Measurements from ENCODE around the gene GABRG3. TPM values are rescaled to one million over a fixed set of nuclear protein-coding genes. Genes with fewer than 3 reads are reported as not detected.

The GABRG3 gene
- total RNA-seq, 1 donor from 2014 or later = 0.54 TPM

GRCh38 chr15:27219636-27220035 is 248.7 kb downstream of the GABRG3 start:
- Histone ChIP-seq H3K4me3 (ENCODE audit: insufficient read depth, low read depth, low read length) (no peak overlapping the region), H3K4me1 (ENCODE audit: insufficient read depth, low read length) (peaks cover 10% of the 10 kb centered on the region), H3K27ac (ENCODE audit: low read depth, low read length) (no peak overlapping the region), H3K27me3 (ENCODE audit: insufficient read depth, low read length) (no peaks in the 10 kb centered on the region), H3K4me2 (ENCODE audit: low read length) (no peak overlapping the region), H2AFZ (ENCODE audit: low read depth, low read length) (no peak overlapping the region), H4K20me1 (ENCODE audit: insufficient read depth, low read length) (no peaks in the 10 kb centered on the region), H3K9me3 (ENCODE audit: insufficient read depth, low read depth, low read length) (no peaks in the 10 kb centered on the region), H3K79me2 (ENCODE audit: insufficient read depth, low read length) (no peaks in the 10 kb centered on the region), H3K9ac (ENCODE audit: low read length) (no peak overlapping the region), H3K36me3 (ENCODE audit: insufficient read depth, low read length) (no peaks in the 10 kb centered on the region)
- no peaks in the 10 kb centered on the region for H3K27me3 Mint-ChIP-seq (ENCODE audit: low read depth, unreplicated experiment)
- FAIRE-seq (no peak), DNase-seq (ENCODE audit: low read depth) (no peak)
- H3K36me3 Mint-ChIP-seq (ENCODE audit: low read depth, unreplicated experiment) = no peaks in the 10 kb centered on the region
- H3K4me3 Mint-ChIP-seq (ENCODE audit: unreplicated experiment) = no peak overlapping the region
- H3K9me3 Mint-ChIP-seq (ENCODE audit: unreplicated experiment) = peaks cover 2% of the 10 kb centered on the region
- no peak overlapping the region for H3K27ac Mint-ChIP-seq (ENCODE audit: unreplicated experiment)
- TF ChIP-seq, protein P1, sequence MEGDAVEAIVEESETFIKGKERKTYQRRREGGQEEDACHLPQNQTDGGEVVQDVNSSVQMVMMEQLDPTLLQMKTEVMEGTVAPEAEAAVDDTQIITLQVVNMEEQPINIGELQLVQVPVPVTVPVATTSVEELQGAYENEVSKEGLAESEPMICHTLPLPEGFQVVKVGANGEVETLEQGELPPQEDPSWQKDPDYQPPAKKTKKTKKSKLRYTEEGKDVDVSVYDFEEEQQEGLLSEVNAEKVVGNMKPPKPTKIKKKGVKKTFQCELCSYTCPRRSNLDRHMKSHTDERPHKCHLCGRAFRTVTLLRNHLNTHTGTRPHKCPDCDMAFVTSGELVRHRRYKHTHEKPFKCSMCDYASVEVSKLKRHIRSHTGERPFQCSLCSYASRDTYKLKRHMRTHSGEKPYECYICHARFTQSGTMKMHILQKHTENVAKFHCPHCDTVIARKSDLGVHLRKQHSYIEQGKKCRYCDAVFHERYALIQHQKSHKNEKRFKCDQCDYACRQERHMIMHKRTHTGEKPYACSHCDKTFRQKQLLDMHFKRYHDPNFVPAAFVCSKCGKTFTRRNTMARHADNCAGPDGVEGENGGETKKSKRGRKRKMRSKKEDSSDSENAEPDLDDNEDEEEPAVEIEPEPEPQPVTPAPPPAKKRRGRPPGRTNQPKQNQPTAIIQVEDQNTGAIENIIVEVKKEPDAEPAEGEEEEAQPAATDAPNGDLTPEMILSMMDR (IDR thresholded peaks at IDR 0.05; ENCODE audit: insufficient read depth, low read depth, low read length) = no peak
- TF ChIP-seq EZH2 (IDR thresholded peaks at IDR 0.05; ENCODE audit: insufficient read depth, low read length) = no peak
- peaks cover 5% of the 10 kb centered on the region for H3K4me1 Mint-ChIP-seq (ENCODE audit: low read depth, unreplicated experiment)

GRCh38 chr15:27220199-27220598 is 249.2 kb downstream of the GABRG3 start:
- DNase-seq (ENCODE audit: low read depth) (no peak), FAIRE-seq (no peak)
- Histone ChIP-seq H3K4me1 (ENCODE audit: insufficient read depth, low read length) (peaks cover 10% of the 10 kb centered on the region), H4K20me1 (ENCODE audit: insufficient read depth, low read length) (no peaks in the 10 kb centered on the region), H3K27ac (ENCODE audit: low read depth, low read length) (no peak overlapping the region), H3K4me2 (ENCODE audit: low read length) (no peak overlapping the region), H2AFZ (ENCODE audit: low read depth, low read length) (no peak overlapping the region), H3K79me2 (ENCODE audit: insufficient read depth, low read length) (no peaks in the 10 kb centered on the region), H3K27me3 (ENCODE audit: insufficient read depth, low read length) (no peaks in the 10 kb centered on the region), H3K36me3 (ENCODE audit: insufficient read depth, low read length) (no peaks in the 10 kb centered on the region), H3K4me3 (ENCODE audit: insufficient read depth, low read depth, low read length) (no peak overlapping the region), H3K9ac (ENCODE audit: low read length) (no peak overlapping the region), H3K9me3 (ENCODE audit: insufficient read depth, low read depth, low read length) (no peaks in the 10 kb centered on the region)
- TF ChIP-seq, protein P1 (IDR thresholded peaks at IDR 0.05; ENCODE audit: insufficient read depth, low read depth, low read length) = no peak
- H3K36me3 Mint-ChIP-seq (ENCODE audit: low read depth, unreplicated experiment) = no peaks in the 10 kb centered on the region
- H3K4me1 Mint-ChIP-seq (ENCODE audit: low read depth, unreplicated experiment) = peaks cover 5% of the 10 kb centered on the region
- H3K4me3 Mint-ChIP-seq (ENCODE audit: unreplicated experiment) = no peak overlapping the region
- H3K27me3 Mint-ChIP-seq (ENCODE audit: low read depth, unreplicated experiment) = no peaks in the 10 kb centered on the region
- H3K27ac Mint-ChIP-seq (ENCODE audit: unreplicated experiment) = no peak overlapping the region
- peaks cover 2% of the 10 kb centered on the region for H3K9me3 Mint-ChIP-seq (ENCODE audit: unreplicated experiment)

- FAIRE-seq (peak; percentile 60), DNase-seq (ENCODE audit: low read depth) (peak; percentile 89)
- Histone ChIP-seq H3K79me2 (ENCODE audit: insufficient read depth, low read length) (no peaks in the 10 kb centered on the region), H3K4me1 (ENCODE audit: insufficient read depth, low read length) (peaks cover 10% of the 10 kb centered on the region), H3K27me3 (ENCODE audit: insufficient read depth, low read length) (no peaks in the 10 kb centered on the region), H3K4me2 (ENCODE audit: low read length) (peak overlapping the region; percentile 52), H3K9me3 (ENCODE audit: insufficient read depth, low read depth, low read length) (no peaks in the 10 kb centered on the region), H2AFZ (ENCODE audit: low read depth, low read length) (no peak overlapping the region), H3K36me3 (ENCODE audit: insufficient read depth, low read length) (no peaks in the 10 kb centered on the region), H3K4me3 (ENCODE audit: insufficient read depth, low read depth, low read length) (no peak overlapping the region), H3K27ac (ENCODE audit: low read depth, low read length) (no peak overlapping the region), H3K9ac (ENCODE audit: low read length) (no peak overlapping the region), H4K20me1 (ENCODE audit: insufficient read depth, low read length) (no peaks in the 10 kb centered on the region)
- no peak for TF ChIP-seq EZH2 (IDR thresholded peaks at IDR 0.05; ENCODE audit: insufficient read depth, low read length)
- TF ChIP-seq, protein P1 (IDR thresholded peaks at IDR 0.05; ENCODE audit: insufficient read depth, low read depth, low read length) = no peak
- Mint-ChIP-seq H3K4me1 (ENCODE audit: low read depth, unreplicated experiment) (peaks cover 5% of the 10 kb centered on the region), H3K4me3 (ENCODE audit: unreplicated experiment) (no peak overlapping the region), H3K9me3 (ENCODE audit: unreplicated experiment) (peaks cover under 1% of the 10 kb centered on the region), H3K27ac (ENCODE audit: unreplicated experiment) (no peak overlapping the region), H3K36me3 (ENCODE audit: low read depth, unreplicated experiment) (no peaks in the 10 kb centered on the region), H3K27me3 (ENCODE audit: low read depth, unreplicated experiment) (no peaks in the 10 kb centered on the region)
Measured at GRCh38 chr15:27222479-27222878, 251.5 kb downstream of the GABRG3 start.

Data from astrocyte (in vitro differentiated cells and primary cell).